Osteoblast (primary cell): Measurements from ENCODE around the gene SERPINB5. TPM values are rescaled to one million over a fixed set of nuclear protein-coding genes. Genes with fewer than 3 reads are reported as not detected.

Source experiments
- DNase-seq: peaks from one replicate; pipeline ENCODE4 v3.0.0; 2011; ENCODE audit warnings: low spot score, mixed read lengths; ENCODE audit not compliant: insufficient read length; ENCODE audit errors: missing footprints
- H2AFZ ChIP-seq: 2 replicates; pipeline ENCODE4 v1.6.0; 2011; ENCODE audit warnings: mild to moderate bottlenecking, low read length
- H3K27ac ChIP-seq: 2 replicates; pipeline ENCODE4 v1.5.1; 2011; ENCODE audit warnings: mild to moderate bottlenecking, low read depth, low read length, moderate library complexity
- H3K27me3 ChIP-seq: 2 replicates; pipeline ENCODE4 v1.6.0; 2012; ENCODE audit warnings: mild to moderate bottlenecking, control low read depth, inconsistent platforms, low read length, moderate library complexity; ENCODE audit not compliant: insufficient read depth
- H3K36me3 ChIP-seq: 2 replicates; pipeline ENCODE4 v1.5.1; 2011; ENCODE audit warnings: mild to moderate bottlenecking, low read length, control low read depth, moderate library complexity; ENCODE audit not compliant: insufficient read depth
- H3K4me1 ChIP-seq: 2 replicates; pipeline ENCODE4 v1.5.1; 2011; ENCODE audit warnings: mild to moderate bottlenecking, low read length, control low read depth, moderate library complexity; ENCODE audit not compliant: insufficient read depth
- H3K4me2 ChIP-seq: 2 replicates; pipeline ENCODE4 v1.6.0; 2011; ENCODE audit warnings: mild to moderate bottlenecking, low read length; ENCODE audit not compliant: insufficient read depth
- H3K4me3 ChIP-seq: fragments of 200-600 bp; sonication (generic); 3 replicates; pipeline ENCODE4 v1.5.1; 2012; ENCODE audit warnings: mild to moderate bottlenecking, low read length, inconsistent platforms; ENCODE audit not compliant: insufficient read depth
- H3K79me2 ChIP-seq: 2 replicates; pipeline ENCODE4 v1.6.0; 2012; ENCODE audit warnings: mild to moderate bottlenecking, low read length, control low read depth, inconsistent platforms; ENCODE audit not compliant: insufficient read depth
- H3K9me3 ChIP-seq: 2 replicates; pipeline ENCODE4 v1.5.1; 2011; ENCODE audit warnings: low read depth, low read length, control low read depth
- H4K20me1 ChIP-seq: 2 replicates; pipeline ENCODE4 v1.6.0; 2012; ENCODE audit warnings: mild to moderate bottlenecking, low read length, control low read depth; ENCODE audit not compliant: insufficient read depth
- total RNA-seq: library from RNA; depleted of rRNA; stranded (reverse); fragments of >200 nt; gene quantifications from 2 replicates; pipeline ENCODE4 v1.2.3, GENCODE V29; 2012
- TF ChIP-seq, protein P1 (sequence below): IDR thresholded peaks from 2 replicates; pipeline ENCODE4 v1.5.1; 2011; ENCODE audit warnings: mild to moderate bottlenecking, low read depth, low read length, moderate library complexity; ENCODE audit errors: extremely low read depth

SERPINB5 gene
- total RNA-seq, 1 donor = not detected

DNA sequence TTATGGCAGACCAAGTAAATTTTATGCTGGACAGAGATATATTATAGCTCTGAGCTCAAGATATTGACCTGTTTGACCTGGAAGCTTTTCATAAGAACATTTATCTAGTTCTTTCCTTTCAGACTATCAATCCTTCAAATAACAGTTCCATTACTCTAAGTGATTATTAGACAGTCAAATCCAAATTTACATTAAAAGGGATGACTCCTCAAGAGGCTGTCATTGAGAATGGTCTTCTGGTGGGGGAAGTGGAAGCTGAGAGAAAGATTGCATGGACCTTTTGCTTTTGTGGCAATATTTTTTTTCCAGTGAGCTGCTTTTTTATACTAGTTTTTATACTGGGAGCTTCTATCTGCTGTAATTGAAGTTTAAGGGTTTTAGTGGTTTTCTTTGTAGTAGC, 50.5 kb downstream of the SERPINB5 start:
- no peak overlapping the region for H3K4me3 ChIP-seq
- no peak for DNase-seq
- no peaks in the 10 kb centered on the region for H3K79me2 ChIP-seq
- H3K9me3 ChIP-seq = no peaks in the 10 kb centered on the region
- no peaks in the 10 kb centered on the region for H4K20me1 ChIP-seq
- TF ChIP-seq, protein P1, sequence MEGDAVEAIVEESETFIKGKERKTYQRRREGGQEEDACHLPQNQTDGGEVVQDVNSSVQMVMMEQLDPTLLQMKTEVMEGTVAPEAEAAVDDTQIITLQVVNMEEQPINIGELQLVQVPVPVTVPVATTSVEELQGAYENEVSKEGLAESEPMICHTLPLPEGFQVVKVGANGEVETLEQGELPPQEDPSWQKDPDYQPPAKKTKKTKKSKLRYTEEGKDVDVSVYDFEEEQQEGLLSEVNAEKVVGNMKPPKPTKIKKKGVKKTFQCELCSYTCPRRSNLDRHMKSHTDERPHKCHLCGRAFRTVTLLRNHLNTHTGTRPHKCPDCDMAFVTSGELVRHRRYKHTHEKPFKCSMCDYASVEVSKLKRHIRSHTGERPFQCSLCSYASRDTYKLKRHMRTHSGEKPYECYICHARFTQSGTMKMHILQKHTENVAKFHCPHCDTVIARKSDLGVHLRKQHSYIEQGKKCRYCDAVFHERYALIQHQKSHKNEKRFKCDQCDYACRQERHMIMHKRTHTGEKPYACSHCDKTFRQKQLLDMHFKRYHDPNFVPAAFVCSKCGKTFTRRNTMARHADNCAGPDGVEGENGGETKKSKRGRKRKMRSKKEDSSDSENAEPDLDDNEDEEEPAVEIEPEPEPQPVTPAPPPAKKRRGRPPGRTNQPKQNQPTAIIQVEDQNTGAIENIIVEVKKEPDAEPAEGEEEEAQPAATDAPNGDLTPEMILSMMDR = no peak
- H3K4me1 ChIP-seq = no peaks in the 10 kb centered on the region
- no peak overlapping the region for H3K4me2 ChIP-seq
- peaks cover 15% of the 10 kb centered on the region for H3K27me3 ChIP-seq
- H2AFZ ChIP-seq = no peak overlapping the region
- H3K36me3 ChIP-seq = no peaks in the 10 kb centered on the region
- no peak overlapping the region for H3K27ac ChIP-seq

DNA sequence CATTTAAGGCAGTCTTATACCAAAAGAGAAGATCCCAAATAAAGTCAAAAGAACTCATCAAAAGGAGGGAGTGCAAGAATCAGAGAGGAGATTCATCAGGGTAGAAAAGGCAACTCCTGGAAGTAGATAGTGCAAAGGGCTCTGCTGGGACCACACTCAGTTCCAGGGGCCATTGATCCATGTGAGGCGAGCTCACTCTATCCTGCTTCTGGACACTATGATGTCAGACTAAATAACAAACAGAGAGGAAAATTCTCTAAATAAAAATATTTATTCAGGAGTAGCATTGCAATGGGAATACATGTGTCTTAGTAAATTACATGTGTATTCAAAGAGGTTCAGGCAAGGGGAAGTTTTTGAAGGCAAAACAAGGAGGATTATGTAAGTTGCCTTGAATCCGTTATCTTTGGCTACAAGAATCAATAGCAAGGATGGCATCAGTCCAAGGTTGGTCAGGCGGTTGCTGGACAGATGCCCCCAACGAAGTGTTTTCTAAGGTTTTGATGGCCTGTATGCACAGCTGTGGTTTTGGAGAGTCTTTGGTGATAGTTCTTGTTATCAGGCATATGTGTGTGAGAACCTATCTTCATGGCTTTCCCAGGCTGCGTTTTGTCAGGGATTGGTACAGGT, 52.2 kb downstream of the SERPINB5 start:
- TF ChIP-seq, protein P1 = no peak
- H4K20me1 ChIP-seq = no peaks in the 10 kb centered on the region
- H3K79me2 ChIP-seq = no peaks in the 10 kb centered on the region
- no peak overlapping the region for H3K4me3 ChIP-seq
- no peak overlapping the region for H3K27ac ChIP-seq
- no peaks in the 10 kb centered on the region for H3K9me3 ChIP-seq
- no peak overlapping the region for H3K4me2 ChIP-seq
- no peaks in the 10 kb centered on the region for H3K4me1 ChIP-seq
- H2AFZ ChIP-seq = no peak overlapping the region
- peaks cover 3% of the 10 kb centered on the region for H3K27me3 ChIP-seq
- no peak for DNase-seq
- H3K36me3 ChIP-seq = no peaks in the 10 kb centered on the region

DNA sequence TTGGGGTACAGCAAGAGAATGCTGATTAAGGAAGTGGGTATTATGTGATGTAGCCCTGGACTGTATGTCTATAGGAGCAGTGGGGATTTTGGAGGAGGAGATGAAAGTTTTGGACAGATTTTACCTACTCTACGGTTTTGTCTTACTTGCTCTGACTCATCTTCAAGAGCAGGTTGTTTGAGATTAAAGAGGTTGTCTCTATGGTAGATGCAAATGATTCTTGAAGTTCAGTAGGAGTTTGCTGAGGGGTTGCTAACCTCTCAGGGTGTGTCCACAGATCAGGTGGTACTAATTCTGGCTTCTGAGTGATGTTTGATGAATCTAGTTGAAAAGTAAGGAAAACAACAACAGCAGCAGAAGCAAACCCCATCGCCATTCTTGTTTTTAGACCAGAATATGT, 55.7 kb downstream of the SERPINB5 start:
- Histone ChIP-seq H3K27me3 (peaks cover 3% of the 10 kb centered on the region), H2AFZ (no peak overlapping the region), H3K27ac (no peak overlapping the region), H4K20me1 (no peaks in the 10 kb centered on the region), H3K9me3 (no peaks in the 10 kb centered on the region), H3K4me1 (no peaks in the 10 kb centered on the region), H3K79me2 (no peaks in the 10 kb centered on the region), H3K4me3 (no peak overlapping the region), H3K4me2 (no peak overlapping the region), H3K36me3 (no peaks in the 10 kb centered on the region)
- DNase-seq = no peak
- TF ChIP-seq, protein P1 = no peak

DNA sequence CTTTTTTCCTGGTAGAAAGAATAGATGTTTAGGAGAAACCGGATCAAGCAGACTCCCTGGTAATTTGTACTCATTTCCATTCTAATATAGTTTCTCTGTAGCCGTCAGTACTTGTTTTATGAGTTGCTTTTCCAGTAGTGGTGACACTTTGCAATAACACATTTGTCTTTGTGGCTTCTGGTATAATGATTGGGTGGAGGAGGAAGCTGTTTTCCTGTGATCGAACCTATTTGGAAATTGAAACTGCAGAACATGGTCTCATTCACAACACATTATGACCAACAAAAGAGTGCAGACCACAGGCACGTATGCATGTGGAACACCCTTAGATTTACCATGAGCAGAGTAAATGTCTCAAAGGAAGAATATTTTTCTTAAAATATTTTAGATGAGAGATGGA, 57.9 kb downstream of the SERPINB5 start:
- Histone ChIP-seq H3K79me2 (no peaks in the 10 kb centered on the region), H2AFZ (peak overlapping the region; percentile 29), H3K27me3 (peaks cover 3% of the 10 kb centered on the region), H3K4me1 (no peaks in the 10 kb centered on the region), H4K20me1 (no peaks in the 10 kb centered on the region), H3K36me3 (no peaks in the 10 kb centered on the region), H3K9me3 (no peaks in the 10 kb centered on the region), H3K4me3 (no peak overlapping the region), H3K4me2 (no peak overlapping the region), H3K27ac (no peak overlapping the region)
- TF ChIP-seq, protein P1 = no peak
- DNase-seq = no peak
